K562 (cell line): ENCODE data around the gene GLP1R. TPM values are rescaled to one million over a fixed set of nuclear protein-coding genes. Genes with fewer than 3 reads are reported as not detected.

ENCODE experiments used
- ARID3B ChIP-seq: fragments of 250-450 bp; sonication (Bioruptor Pico); IDR thresholded peaks from 2 replicates; pipeline ENCODE4 v1.4.0; 2020; ENCODE audit warnings: borderline replicate concordance
- CEBPG ChIP-seq, 3 experiments: fragments of 200-800 bp in 1 of 3; sonication (Bioruptor generic) in 1 of 3; sonication (generic) in 1 of 3; formaldehyde crosslinking in 1 of 3; IDR thresholded peaks in 2 of 3; conservative IDR thresholded peaks in 1 of 3; 2 replicates each; pipeline versions ENCODE4 v1.6.1 to v1.8.0; 2016 to 2022; ENCODE audit warnings: missing compliant biosample characterization in 2 of 3, missing genetic modification characterization in 2 of 3, mild to moderate bottlenecking in 1 of 3, missing genetic modification reagents in 1 of 3
- CGGBP1 ChIP-seq: fragments of 250-450 bp; sonication (Bioruptor Pico); IDR thresholded peaks from 2 replicates; pipeline ENCODE4 v1.9.0; 2021; ENCODE audit warnings: mild to moderate bottlenecking
- CHD2 ChIP-seq: IDR thresholded peaks from 2 replicates; pipeline ENCODE4 v1.6.1; 2011; ENCODE audit warnings: low read depth, low read length
- CREM ChIP-seq: IDR thresholded peaks from 2 replicates; pipeline ENCODE4 v1.6.1; 2014; ENCODE audit warnings: antibody characterized with exemption, low read depth
- ETS2 ChIP-seq: IDR thresholded peaks from 2 replicates; pipeline ENCODE4 v1.6.1; 2016; ENCODE audit warnings: borderline replicate concordance, missing genetic modification characterization, mild to moderate bottlenecking, moderate library complexity, missing compliant biosample characterization; ENCODE audit not compliant: poor library complexity, severe bottlenecking
- ETV1 ChIP-seq: fragments of 450-650 bp; conservative IDR thresholded peaks from 2 replicates; pipeline ENCODE4 v1.6.1; 2016; ENCODE audit warnings: missing genetic modification characterization, control low read depth, low read depth, missing compliant biosample characterization
- GMEB1 ChIP-seq: fragments of 250-450 bp; sonication (Bioruptor Pico); IDR thresholded peaks from 2 replicates; pipeline ENCODE4 v1.4.0; 2020; ENCODE audit warnings: mild to moderate bottlenecking
- GTF2E2 ChIP-seq: fragments of 200-800 bp; sonication (Bioruptor generic); IDR thresholded peaks from 2 replicates; pipeline ENCODE4 v1.6.1; 2016; ENCODE audit warnings: missing genetic modification characterization, missing compliant biosample characterization
- HDAC3 ChIP-seq: fragments of 450-650 bp; IDR thresholded peaks from 2 replicates; pipeline ENCODE4 v1.6.1; 2018; ENCODE audit warnings: borderline replicate concordance, mild to moderate bottlenecking, moderate library complexity; ENCODE audit not compliant: partially characterized antibody
- HOMEZ ChIP-seq: fragments of 250-450 bp; sonication (Bioruptor Pico); IDR thresholded peaks from 2 replicates; pipeline ENCODE4 v1.4.0; 2020; ENCODE audit warnings: mild to moderate bottlenecking, moderate library complexity
- HSF4 ChIP-seq: fragments of 250-450 bp; sonication (Bioruptor Pico); IDR thresholded peaks from 2 replicates; pipeline ENCODE4 v2.1.2; 2022; ENCODE audit warnings: mild to moderate bottlenecking, moderate library complexity, borderline replicate concordance
- NKRF ChIP-seq: fragments of 450-650 bp; IDR thresholded peaks from 2 replicates; pipeline ENCODE4 v1.6.1; 2016; ENCODE audit warnings: borderline replicate concordance
- POU5F1 ChIP-seq: fragments of 150-350 bp; IDR thresholded peaks from 2 replicates; pipeline ENCODE4 v1.6.1; 2014; ENCODE audit warnings: borderline replicate concordance, low read length, low read depth, mild to moderate bottlenecking; ENCODE audit not compliant: partially characterized antibody
- RCOR1 ChIP-seq, 2 experiments: IDR thresholded peaks; 2 replicates each; pipeline ENCODE4 v1.6.1; 2012; ENCODE audit warnings: low read depth in 2 of 2, low read length in 2 of 2, borderline replicate concordance in 1 of 2, improper control_type of control experiment in 1 of 2
- SPI1 ChIP-seq: IDR thresholded peaks from 2 replicates; pipeline ENCODE4 v1.6.1; 2011; ENCODE audit warnings: low read depth, low read length, control low read depth, borderline replicate concordance
- ZFP1 ChIP-seq: fragments of 450-650 bp; formaldehyde crosslinking; IDR thresholded peaks from 2 replicates; pipeline ENCODE4 v1.4.0; 2020; ENCODE audit warnings: mild to moderate bottlenecking, mixed read lengths
- ZFP36 ChIP-seq: fragments of 150-350 bp; IDR thresholded peaks from 2 replicates; pipeline ENCODE4 v1.6.1; 2018; ENCODE audit warnings: low read length, low read depth; ENCODE audit not compliant: partially characterized antibody
- ZNF134 ChIP-seq: fragments of 250-450 bp; sonication (Bioruptor Pico); conservative IDR thresholded peaks from 2 replicates; pipeline ENCODE4 v1.4.0; 2020
- ZNF444 ChIP-seq: fragments of 250-450 bp; sonication (Bioruptor Pico); IDR thresholded peaks from 2 replicates; pipeline ENCODE4 v1.4.0; 2020; ENCODE audit warnings: mild to moderate bottlenecking, moderate library complexity
- ZNF668 ChIP-seq: fragments of 250-450 bp; sonication (Bioruptor Pico); IDR thresholded peaks from 2 replicates; pipeline ENCODE4 v1.8.0; 2022; ENCODE audit warnings: mild to moderate bottlenecking, inconsistent platforms
- polyA plus RNA-seq, 8 experiments: library from polyadenylated mRNA; depleted of rRNA in 4 of 8; stranded (reverse) in 5 of 8; unstranded in 3 of 8; fragments of >200 nt; fragmentation: Nextera tagmentation in 2 of 8; fragmentation: Illumina TruSeq in 1 of 8; extraction: Ambion mirVana in 2 of 8; extraction: Trizol in 1 of 8; gene quantifications; 2 replicates each; pipeline versions ENCODE4 v1.2.1 to v1.2.3, GENCODE V29; 2011 to 2014; ENCODE audit warnings: inconsistent platforms in 1 of 8, missing spikeins in 1 of 8
- total RNA-seq, 7 experiments: library from RNA; depleted of rRNA in 6 of 7; stranded (reverse); fragments of >200 nt in 6 of 7; fragmentation: Illumina TruSeq in 2 of 7; extraction: Trizol in 2 of 7; gene quantifications; 2 replicates each; pipeline versions ENCODE4 v1.2.1 to v1.2.3, GENCODE V29; 2011 to 2021; ENCODE audit warnings: low replicate concordance in 1 of 7

The GLP1R gene
- total and polyA plus RNA-seq, 9 of the 15 experiments (the other 6 are each of a cell fraction or from before 2014, with no cell fraction given) = not detected

- TF ChIP-seq ETS2 (tag) (no peak), ETV1 (peak; percentile 59), HDAC3 (no peak), ZNF668 (CRISPR knock-in tag) (no peak), SPI1 (no peak), CHD2 (no peak), ZFP1 (CRISPR knock-in tag) (no peak), HOMEZ (no peak), HSF4 (CRISPR knock-in tag) (no peak), CREM (peak; percentile 54), GMEB1 (CRISPR knock-in tag) (no peak), NKRF (no peak), ZNF134 (CRISPR knock-in tag) (peak; percentile 35; the same call in 1 of the 2 replicates), GTF2E2 (tag) (no peak), ZFP36 (no peak), POU5F1 (no peak), RCOR1 (IDR thresholded peaks at IDR 0.05; ENCODE audit: borderline replicate concordance in 1 of 2, low read depth in 2 of 2, low read length in 2 of 2) (peak in 1 of 2 experiments; percentile 18; a peak in 1 of 4 replicates), ZNF444 (CRISPR knock-in tag) (peak; percentile 87), CEBPG (CRISPR knock-in tag; IDR thresholded peaks at IDR 0.05) (peak; percentile 52; the same call in 1 of the 2 replicates), CEBPG (tag; conservative IDR thresholded peaks at IDR 0.05 in 1 of 2, IDR thresholded peaks at IDR 0.05 in 1 of 2) (peak in 1 of 2 experiments; percentile 73; a peak in 2 of 4 replicates), ARID3B (CRISPR knock-in tag) (no peak), CGGBP1 (no peak)
Observed at GRCh38 chr6:39037082-39037508, 11.5 kb upstream of the GLP1R start (continued).
